MM.1S (cell line): ENCODE data around the gene RALGAPA2.

Experiments
- DNase-seq: peaks from one replicate; pipeline ENCODE4 v3.0.0-alpha.2; 2015
- H2AFZ ChIP-seq: fragments of 300-600 bp; sonication (generic); 2 replicates; pipeline ENCODE4 v1.6.0; 2016; ENCODE audit warnings: antibody characterized with exemption, low read length
- H3F3A ChIP-seq: fragments of 300-600 bp; sonication (generic); 2 replicates; pipeline ENCODE4 v1.6.1; 2016; ENCODE audit warnings: mild to moderate bottlenecking, antibody characterized with exemption, low read length, moderate library complexity, mixed read lengths; ENCODE audit not compliant: insufficient read depth
- H3K27ac ChIP-seq: fragments of 300-600 bp; sonication (generic); 2 replicates; pipeline ENCODE4 v1.5.1; 2016; ENCODE audit warnings: mild to moderate bottlenecking, low read length
- H3K27me3 ChIP-seq: fragments of 300-600 bp; sonication (generic); replicated peaks from 2 replicates; pipeline ENCODE4 v1.6.0; 2016; ENCODE audit warnings: low read length; ENCODE audit not compliant: insufficient read depth
- H3K36me3 ChIP-seq: fragments of 300-600 bp; sonication (generic); replicated peaks from 2 replicates; pipeline ENCODE4 v1.6.1; 2016; ENCODE audit warnings: mild to moderate bottlenecking, low read length, mixed read lengths; ENCODE audit not compliant: insufficient read depth
- H3K4me1 ChIP-seq: fragments of 300-600 bp; sonication (generic); 2 replicates; pipeline ENCODE4 v1.6.1; 2016; ENCODE audit warnings: low read length, mixed read lengths
- H3K4me2 ChIP-seq: fragments of 300-600 bp; sonication (generic); 2 replicates; pipeline ENCODE4 v1.6.0; 2016; ENCODE audit warnings: low read depth, low read length
- H3K4me3 ChIP-seq: fragments of 300-600 bp; sonication (generic); 2 replicates; pipeline ENCODE4 v1.5.1; 2016; ENCODE audit warnings: low read length, mixed read lengths
- H3K79me2 ChIP-seq: fragments of 300-600 bp; sonication (generic); 2 replicates; pipeline ENCODE4 v1.6.1; 2016; ENCODE audit warnings: mixed run types, low read length, mixed read lengths
- H3K9ac ChIP-seq: fragments of 300-600 bp; sonication (generic); 2 replicates; pipeline ENCODE4 v1.6.1; 2016; ENCODE audit warnings: low read length, mixed read lengths
- H3K9me2 ChIP-seq: fragments of 300-600 bp; sonication (generic); replicated peaks from 2 replicates; pipeline ENCODE4 v1.6.1; 2016; ENCODE audit warnings: mild to moderate bottlenecking, low read length, mixed read lengths; ENCODE audit not compliant: insufficient read depth
- H3K9me3 ChIP-seq: fragments of 300-600 bp; sonication (generic); replicated peaks from 2 replicates; pipeline ENCODE4 v1.6.1; 2016; ENCODE audit warnings: mild to moderate bottlenecking, low read length, mixed read lengths; ENCODE audit not compliant: insufficient read depth
- H4K20me1 ChIP-seq: fragments of 300-600 bp; sonication (generic); 2 replicates; pipeline ENCODE4 v1.6.1; 2016; ENCODE audit warnings: mild to moderate bottlenecking, low read length, moderate library complexity, mixed read lengths; ENCODE audit not compliant: insufficient read depth
- CTCF ChIP-seq: fragments of 300-600 bp; sonication (generic); IDR thresholded peaks from 2 replicates; pipeline ENCODE4 v1.5.1; 2016; ENCODE audit warnings: antibody characterized with exemption, low read length, mixed read lengths
- EZH2 ChIP-seq: fragments of 300-600 bp; sonication (generic); optimal IDR thresholded peaks from 2 replicates; pipeline ENCODE3; 2017; ENCODE audit warnings: low read depth, mild to moderate bottlenecking, antibody characterized with exemption, low read length, mixed read lengths
- EZH2phosphoT487 ChIP-seq: fragments of 300-600 bp; sonication (generic); IDR thresholded peaks from 2 replicates; pipeline ENCODE4 v1.6.1; 2018; ENCODE audit warnings: antibody characterized with exemption, low read length

RALGAPA2 gene

DNA sequence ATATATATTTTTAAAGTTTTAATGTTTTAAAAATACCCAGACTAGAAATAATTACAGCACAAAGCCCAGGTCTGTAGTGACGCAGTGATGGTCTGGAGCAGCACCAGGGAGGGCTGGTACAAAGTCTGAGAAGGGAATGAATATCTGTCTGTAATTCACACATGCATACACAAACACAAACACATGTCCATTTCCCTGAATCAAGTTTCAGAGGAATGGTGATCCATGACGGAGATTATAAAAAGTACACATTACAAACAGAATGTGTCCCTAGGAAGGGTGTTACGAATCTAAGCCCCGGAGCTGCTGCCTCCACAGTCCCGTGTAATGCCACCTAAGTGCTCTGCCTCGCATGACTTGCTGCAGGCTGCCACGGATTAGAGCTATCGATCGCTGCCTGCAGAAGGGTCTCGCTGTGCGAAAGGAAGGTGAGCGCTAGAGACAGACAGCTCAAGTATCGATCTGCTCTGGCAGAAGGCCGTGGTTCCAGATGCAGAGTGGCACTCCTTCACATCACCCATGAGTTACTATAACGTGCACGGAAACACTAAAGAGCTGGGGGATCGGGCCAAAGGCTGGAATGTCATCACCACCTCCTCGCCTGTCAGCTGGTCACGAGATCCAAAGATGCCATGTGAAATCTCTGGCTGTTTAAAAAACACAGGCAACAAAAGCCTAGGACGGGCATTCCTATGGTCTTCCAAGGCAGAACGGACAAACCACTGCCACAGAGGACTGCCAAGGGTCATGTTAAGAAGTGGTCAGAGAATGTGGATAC is 257.4 kb downstream of the RALGAPA2 start:
- Histone ChIP-seq H4K20me1 (no peaks in the 10 kb centered on the region), H3K4me2 (no peak overlapping the region), H2AFZ (no peak overlapping the region), H3K9me3 (no peaks in the 10 kb centered on the region), H3K4me3 (no peak overlapping the region), H3K27me3 (no peaks in the 10 kb centered on the region), H3K36me3 (no peaks in the 10 kb centered on the region), H3K4me1 (no peaks in the 10 kb centered on the region), H3K27ac (no peak overlapping the region), H3K79me2 (no peaks in the 10 kb centered on the region), H3K9me2 (no peaks in the 10 kb centered on the region), H3F3A (no peaks in the 10 kb centered on the region), H3K9ac (no peak overlapping the region)
- DNase-seq: no peak
- TF ChIP-seq CTCF: no peak
- no peak for TF ChIP-seq EZH2
- no peak for TF ChIP-seq EZH2phosphoT487

- Histone ChIP-seq H3K27ac (no peak overlapping the region), H2AFZ (no peak overlapping the region), H3K9ac (no peak overlapping the region), H3K27me3 (no peaks in the 10 kb centered on the region), H4K20me1 (no peaks in the 10 kb centered on the region), H3K9me2 (no peaks in the 10 kb centered on the region), H3K4me2 (no peak overlapping the region), H3F3A (no peaks in the 10 kb centered on the region), H3K4me1 (no peaks in the 10 kb centered on the region), H3K79me2 (no peaks in the 10 kb centered on the region), H3K36me3 (no peaks in the 10 kb centered on the region), H3K4me3 (no peak overlapping the region), H3K9me3 (no peaks in the 10 kb centered on the region)
- no peak for DNase-seq
- TF ChIP-seq EZH2phosphoT487 (no peak), CTCF (no peak), EZH2 (no peak)
Observed at GRCh38 chr20:20454367-20454766, 258.1 kb downstream of the RALGAPA2 start.

DNA sequence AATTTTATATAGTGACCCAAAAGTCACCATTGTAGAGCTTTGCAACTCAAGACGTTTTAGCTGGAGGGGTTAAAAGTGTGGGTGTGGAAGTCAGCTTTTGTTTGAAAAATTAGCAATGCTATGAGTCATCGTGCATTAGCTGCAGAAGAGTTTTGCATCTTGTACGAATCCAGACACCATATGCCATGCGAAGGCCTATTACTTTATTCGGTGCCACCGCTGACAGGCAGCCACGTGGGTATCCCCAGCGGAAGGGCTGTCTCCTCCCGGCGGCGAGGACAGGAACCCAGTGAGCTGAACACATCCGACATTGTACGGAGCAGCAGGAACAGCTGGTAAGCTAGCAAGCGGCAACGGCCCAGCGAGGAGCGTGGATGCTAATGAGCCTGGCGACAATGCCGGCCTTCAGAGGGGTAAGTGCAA is 260.2 kb downstream of the RALGAPA2 start:
- Histone ChIP-seq H3K9ac (no peak overlapping the region), H3K4me2 (no peak overlapping the region), H3K27me3 (no peaks in the 10 kb centered on the region), H3K79me2 (no peaks in the 10 kb centered on the region), H3K9me2 (no peaks in the 10 kb centered on the region), H3K36me3 (no peaks in the 10 kb centered on the region), H2AFZ (no peak overlapping the region), H3K9me3 (no peaks in the 10 kb centered on the region), H3K4me3 (no peak overlapping the region), H4K20me1 (no peaks in the 10 kb centered on the region), H3K4me1 (no peaks in the 10 kb centered on the region), H3K27ac (no peak overlapping the region), H3F3A (no peaks in the 10 kb centered on the region)
- no peak for TF ChIP-seq EZH2
- no peak for TF ChIP-seq EZH2phosphoT487
- TF ChIP-seq CTCF: no peak
- DNase-seq: no peak
